GM18909 (cell line): ENCODE results near the gene PTCD3.

Source experiments
- ATAC-seq: cut with Tn5 transposase; IDR thresholded peaks from one replicate; pipeline ENCODE4 v1.9.1; 2021; ENCODE audit warnings: mild to moderate bottlenecking; ENCODE audit not compliant: unreplicated experiment, poor library complexity

Gene PTCD3

GRCh38 chr2:86079981-86080911, 25.8 kb upstream of the PTCD3 start:
- peak; percentile 88 for ATAC-seq

GRCh38 chr2:86081724-86082123, 24.3 kb upstream of the PTCD3 start:
- no peak for ATAC-seq

- no peak for ATAC-seq
Measured at GRCh38 chr2:86082756-86083155, 23.3 kb upstream of the PTCD3 start.

GRCh38 chr2:86087936-86088850, 17.8 kb upstream of the PTCD3 start:
- ATAC-seq: no peak

GRCh38 chr2:86094229-86094628, 11.8 kb upstream of the PTCD3 start:
- ATAC-seq: no peak

- no peak for ATAC-seq
Measured at GRCh38 chr2:86097114-86097896, 8.7 kb upstream of the PTCD3 start.

GRCh38 chr2:86097913-86098312, 8.1 kb upstream of the PTCD3 start:
- ATAC-seq: no peak

GRCh38 chr2:86102157-86102556, 3.9 kb upstream of the PTCD3 start:
- ATAC-seq: no peak

GRCh38 chr2:86105252-86105968, 625 bp upstream of the PTCD3 start, which contains the start of gene POLR1A:
POLR1A (minus strand) TSS chr2:86105886; CDS start chr2:86105776, 110 bp downstream.
- ATAC-seq: peak; percentile 73

- ATAC-seq: no peak
Measured at GRCh38 chr2:86107031-86107430, 996 bp downstream of the PTCD3 start.

- ATAC-seq: no peak
Measured at GRCh38 chr2:86118130-86118529, 12.1 kb downstream of the PTCD3 start.

- no peak for ATAC-seq
Measured at GRCh38 chr2:86123328-86123925, 17.4 kb downstream of the PTCD3 start.

GRCh38 chr2:86124683-86125082, 18.6 kb downstream of the PTCD3 start:
- no peak for ATAC-seq

- no peak for ATAC-seq
Measured at GRCh38 chr2:86134709-86135108, 28.7 kb downstream of the PTCD3 start.

GRCh38 chr2:86135653-86136052, 29.6 kb downstream of the PTCD3 start:
- no peak for ATAC-seq

- ATAC-seq: no peak
Measured at GRCh38 chr2:86136141-86136540, 30.1 kb downstream of the PTCD3 start.

- no peak for ATAC-seq
Measured at GRCh38 chr2:86138736-86139625, 32.9 kb downstream of the PTCD3 start.

GRCh38 chr2:86139981-86140380, 33.9 kb downstream of the PTCD3 start:
- no peak for ATAC-seq
